ENCODE results near the gene NRCAM. TPM values are rescaled to one million over a fixed set of nuclear protein-coding genes. Genes with fewer than 3 reads are reported as not detected.

NRCAM gene
- total RNA-seq, 1 experiment from 2014 or later, result 1.1 TPM

DNA sequence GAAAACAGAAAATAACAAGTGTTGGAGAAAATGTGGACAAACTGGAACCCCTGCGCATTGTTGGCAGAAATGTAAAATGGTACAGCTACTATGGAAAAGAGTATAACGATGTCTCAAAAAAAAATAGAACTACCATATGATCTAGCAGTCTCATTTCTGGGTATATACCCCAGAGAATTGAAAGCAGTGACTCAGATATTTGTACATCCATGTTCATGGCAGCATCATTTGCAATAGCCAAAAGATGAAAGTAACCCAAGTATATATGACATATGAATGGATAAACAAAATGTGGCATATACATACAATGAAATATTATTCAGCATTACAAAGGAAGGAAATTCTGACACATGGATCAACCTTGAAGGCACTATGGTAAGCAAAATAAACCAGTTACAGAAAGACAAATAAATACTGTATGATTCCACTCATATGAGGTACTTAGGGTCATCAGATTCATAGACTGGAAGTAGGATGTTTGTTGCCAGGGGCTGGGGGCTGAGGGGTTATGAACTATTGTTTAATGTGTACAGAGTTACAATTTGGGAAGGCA is 4.9 kb downstream of the NRCAM start:
- intact Hi-C loops (cut with micrococcal nuclease), result no loop called here
- H3K36me3 Mint-ChIP-seq (ENCODE audit: insufficient read depth, unreplicated experiment), result no peaks in the 10 kb centered on the region
- H3K27me3 Mint-ChIP-seq (ENCODE audit: insufficient read depth, unreplicated experiment), result peaks cover 26% of the 10 kb centered on the region
- no peaks in the 10 kb centered on the region for H3K4me1 Mint-ChIP-seq (ENCODE audit: insufficient read depth, unreplicated experiment)
- H3K4me3 Mint-ChIP-seq (ENCODE audit: unreplicated experiment), result no peak overlapping the region
- no peaks in the 10 kb centered on the region for H3K9me3 Mint-ChIP-seq (ENCODE audit: unreplicated experiment)
- TF ChIP-seq, protein P1, sequence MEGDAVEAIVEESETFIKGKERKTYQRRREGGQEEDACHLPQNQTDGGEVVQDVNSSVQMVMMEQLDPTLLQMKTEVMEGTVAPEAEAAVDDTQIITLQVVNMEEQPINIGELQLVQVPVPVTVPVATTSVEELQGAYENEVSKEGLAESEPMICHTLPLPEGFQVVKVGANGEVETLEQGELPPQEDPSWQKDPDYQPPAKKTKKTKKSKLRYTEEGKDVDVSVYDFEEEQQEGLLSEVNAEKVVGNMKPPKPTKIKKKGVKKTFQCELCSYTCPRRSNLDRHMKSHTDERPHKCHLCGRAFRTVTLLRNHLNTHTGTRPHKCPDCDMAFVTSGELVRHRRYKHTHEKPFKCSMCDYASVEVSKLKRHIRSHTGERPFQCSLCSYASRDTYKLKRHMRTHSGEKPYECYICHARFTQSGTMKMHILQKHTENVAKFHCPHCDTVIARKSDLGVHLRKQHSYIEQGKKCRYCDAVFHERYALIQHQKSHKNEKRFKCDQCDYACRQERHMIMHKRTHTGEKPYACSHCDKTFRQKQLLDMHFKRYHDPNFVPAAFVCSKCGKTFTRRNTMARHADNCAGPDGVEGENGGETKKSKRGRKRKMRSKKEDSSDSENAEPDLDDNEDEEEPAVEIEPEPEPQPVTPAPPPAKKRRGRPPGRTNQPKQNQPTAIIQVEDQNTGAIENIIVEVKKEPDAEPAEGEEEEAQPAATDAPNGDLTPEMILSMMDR (IDR thresholded peaks at IDR 0.05; ENCODE audit: unreplicated experiment), result no peak
- ChIA-PET CTCF (no interaction called here), POLR2A (no interaction called here)
- BruUV-seq (replicated peaks), result no TSS peak
- H3K27ac Mint-ChIP-seq (ENCODE audit: low read depth, unreplicated experiment), result no peak overlapping the region
- no peak for DNase-seq (ENCODE audit: unreplicated experiment)

DNA sequence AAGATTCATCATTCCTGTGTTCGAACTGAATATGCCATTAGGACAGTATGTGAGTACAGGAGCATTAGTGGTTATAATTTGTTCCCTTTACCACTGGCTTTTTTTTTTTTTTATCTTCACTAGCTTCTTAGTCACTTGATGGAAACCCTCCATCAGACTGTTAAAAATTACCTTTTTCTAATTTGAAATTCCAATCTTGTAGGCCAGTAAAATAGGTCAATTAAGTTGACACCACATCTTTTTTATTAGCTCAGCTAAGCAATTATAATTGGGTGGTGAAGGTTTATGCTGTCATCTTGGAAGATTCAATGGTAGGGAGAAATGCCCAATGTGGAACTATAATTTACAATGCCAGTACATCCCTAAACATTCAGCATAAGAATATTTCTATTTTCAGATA is 6.1 kb downstream of the NRCAM start:
- H3K4me3 Mint-ChIP-seq (ENCODE audit: unreplicated experiment), result no peak overlapping the region
- DNase-seq (ENCODE audit: unreplicated experiment), result no peak
- H3K36me3 Mint-ChIP-seq (ENCODE audit: insufficient read depth, unreplicated experiment), result no peaks in the 10 kb centered on the region
- no peaks in the 10 kb centered on the region for H3K4me1 Mint-ChIP-seq (ENCODE audit: insufficient read depth, unreplicated experiment)
- no peak overlapping the region for H3K27ac Mint-ChIP-seq (ENCODE audit: low read depth, unreplicated experiment)
- H3K27me3 Mint-ChIP-seq (ENCODE audit: insufficient read depth, unreplicated experiment), result peaks cover 25% of the 10 kb centered on the region
- TF ChIP-seq, protein P1 (IDR thresholded peaks at IDR 0.05; ENCODE audit: unreplicated experiment), result no peak
- CTCF ChIA-PET, result interaction anchor here (0.6 kb wide), 1 partner anchor 12 kb away, joined by 3 read pairs; no protein-coding TSS in a partner anchor
- H3K9me3 Mint-ChIP-seq (ENCODE audit: unreplicated experiment), result no peaks in the 10 kb centered on the region
- intact Hi-C loops (cut with micrococcal nuclease), result no loop called here
- POLR2A ChIA-PET, result no interaction called here
- no TSS peak for BruUV-seq (replicated peaks)

DNA sequence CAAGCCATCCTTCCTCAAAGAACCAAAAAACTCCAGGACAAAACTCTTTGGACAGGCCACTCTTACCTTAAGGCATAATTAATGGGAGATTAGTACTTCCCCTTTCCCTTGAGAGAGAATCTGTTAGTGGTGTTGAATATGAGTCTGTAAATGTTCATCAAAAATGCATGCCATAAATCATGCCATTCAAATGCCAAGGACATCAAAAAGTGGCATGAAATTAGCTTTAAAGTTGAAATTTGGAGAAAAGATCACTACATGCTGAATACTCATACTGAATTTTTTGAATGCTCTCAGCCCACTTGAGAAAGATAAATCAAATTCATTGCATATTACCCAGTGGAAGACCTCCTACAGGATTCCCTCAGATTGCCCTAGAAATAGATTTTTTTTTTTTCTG is 6.7 kb downstream of the NRCAM start:
- H3K4me1 Mint-ChIP-seq (ENCODE audit: insufficient read depth, unreplicated experiment), result no peaks in the 10 kb centered on the region
- no peak for DNase-seq (ENCODE audit: unreplicated experiment)
- H3K27ac Mint-ChIP-seq (ENCODE audit: low read depth, unreplicated experiment), result no peak overlapping the region
- no peaks in the 10 kb centered on the region for H3K36me3 Mint-ChIP-seq (ENCODE audit: insufficient read depth, unreplicated experiment)
- no TSS peak for BruUV-seq (replicated peaks)
- peaks cover 19% of the 10 kb centered on the region for H3K27me3 Mint-ChIP-seq (ENCODE audit: insufficient read depth, unreplicated experiment)
- H3K9me3 Mint-ChIP-seq (ENCODE audit: unreplicated experiment), result no peaks in the 10 kb centered on the region
- CTCF ChIA-PET, result interaction anchor here (0.6 kb wide), 1 partner anchor 12 kb away, joined by 3 read pairs; no protein-coding TSS in a partner anchor
- TF ChIP-seq, protein P1 (IDR thresholded peaks at IDR 0.05; ENCODE audit: unreplicated experiment), result no peak
- intact Hi-C loops (cut with micrococcal nuclease), result no loop called here
- no peak overlapping the region for H3K4me3 Mint-ChIP-seq (ENCODE audit: unreplicated experiment)
- POLR2A ChIA-PET, result interaction anchor here (0.5 kb wide), 1 partner anchor 74 kb away, joined by 3 read pairs; no protein-coding TSS in a partner anchor

DNA sequence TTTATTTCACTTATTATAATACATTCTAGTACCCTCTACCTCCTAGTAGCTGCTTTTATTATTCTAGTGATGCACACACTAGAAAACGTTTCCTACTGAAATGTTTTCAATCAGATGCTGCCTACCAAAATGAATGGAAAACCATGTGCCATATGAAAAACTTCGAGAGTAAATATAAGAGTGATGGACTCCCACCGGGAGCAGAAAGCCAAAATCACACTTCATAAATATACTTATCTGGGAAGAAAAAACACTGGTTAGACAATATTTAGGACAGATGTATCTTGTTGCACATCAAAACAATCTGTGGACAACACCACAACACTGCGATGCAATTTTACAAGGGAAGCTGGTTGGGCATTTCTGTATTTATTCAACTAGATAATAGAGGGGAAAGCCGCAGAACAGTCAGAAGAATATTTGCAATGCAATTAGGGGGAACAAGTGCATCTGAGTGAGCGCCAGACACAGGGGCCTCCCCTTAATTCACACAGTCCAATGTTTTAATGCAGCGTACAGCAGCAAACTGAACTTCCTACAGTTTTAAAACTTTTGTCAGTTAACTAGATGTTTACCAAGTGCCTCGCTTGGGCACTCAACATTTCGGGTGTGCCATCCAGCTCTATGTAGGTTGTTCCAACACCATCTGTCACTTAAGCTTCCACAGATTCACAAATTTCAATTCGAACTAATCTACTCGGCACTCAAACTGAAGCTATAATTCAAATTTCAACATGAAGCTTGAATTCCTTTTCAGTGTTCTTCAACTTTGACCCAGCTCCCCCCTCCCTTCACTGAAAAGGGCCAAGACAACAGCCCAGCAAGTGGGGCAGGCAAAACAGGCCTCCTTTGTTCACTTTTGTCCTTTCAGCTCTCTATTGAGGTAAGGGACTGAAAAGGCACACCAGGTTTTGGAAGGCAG is 7.4 kb downstream of the NRCAM start:
- Mint-ChIP-seq H3K4me3 (ENCODE audit: unreplicated experiment) (no peak overlapping the region), H3K27me3 (ENCODE audit: insufficient read depth, unreplicated experiment) (peaks cover 12% of the 10 kb centered on the region), H3K27ac (ENCODE audit: low read depth, unreplicated experiment) (no peak overlapping the region), H3K9me3 (ENCODE audit: unreplicated experiment) (no peaks in the 10 kb centered on the region), H3K36me3 (ENCODE audit: insufficient read depth, unreplicated experiment) (no peaks in the 10 kb centered on the region), H3K4me1 (ENCODE audit: insufficient read depth, unreplicated experiment) (no peaks in the 10 kb centered on the region)
- intact Hi-C loops (cut with micrococcal nuclease), result no loop called here
- ChIA-PET CTCF (interaction anchor here (0.5 to 0.8 kb wide), 2 partner anchors 41 to 137 kb away, joined by 3 read pairs; no protein-coding TSS in a partner anchor), POLR2A (interaction anchor here (0.5 kb wide), 1 partner anchor 75 kb away, joined by 3 read pairs; no protein-coding TSS in a partner anchor)
- DNase-seq (ENCODE audit: unreplicated experiment), result no peak
- no TSS peak for BruUV-seq (replicated peaks)
- TF ChIP-seq, protein P1 (IDR thresholded peaks at IDR 0.05; ENCODE audit: unreplicated experiment), result no peak

Data from MCF 10A (cell line).